NOMO-1 (cell line): ENCODE data around the gene MCF2L2.
A peak's percentile ranks its signal among the peaks of the same experiment; 100 is the strongest.

Experiments
- DNase-seq, 2 experiments: peaks; one replicate each; lab custom pipeline; 2025; ENCODE audit not compliant: unreplicated experiment in 2 of 2; lab: John Stamatoyannopoulos, UW

Gene MCF2L2

GRCh38 chr3:183272791-183273190 lies 155.6 kb downstream of the MCF2L2 start:
- peak; percentile 25 to 62 for DNase-seq

GRCh38 chr3:183272142-183272541 lies 156.3 kb downstream of the MCF2L2 start:
- DNase-seq: no peak

GRCh38 chr3:183270344-183270743 lies 158.1 kb downstream of the MCF2L2 start:
- DNase-seq: no peak

- DNase-seq: no peak
These were observed 159.1 kb downstream of the MCF2L2 start for GRCh38 chr3:183269345-183269744.

- DNase-seq: no peak
These were observed 160.1 kb downstream of the MCF2L2 start for GRCh38 chr3:183268366-183268765.

- DNase-seq: no peak
These were observed 161.3 kb downstream of the MCF2L2 start for GRCh38 chr3:183267140-183267539.

GRCh38 chr3:183266454-183266853 lies 162.0 kb downstream of the MCF2L2 start:
- no peak for DNase-seq

GRCh38 chr3:183265834-183266417 lies 162.5 kb downstream of the MCF2L2 start:
- no peak for DNase-seq

- peak; percentile 40 to 58 for DNase-seq
These were observed 163.2 kb downstream of the MCF2L2 start for GRCh38 chr3:183265157-183265642.

GRCh38 chr3:183264268-183264667 lies 164.2 kb downstream of the MCF2L2 start:
- DNase-seq: no peak

- DNase-seq: no peak
These were observed 165.5 kb downstream of the MCF2L2 start for GRCh38 chr3:183262875-183263378.

GRCh38 chr3:183261151-183261724 lies 167.2 kb downstream of the MCF2L2 start:
- DNase-seq: no peak

GRCh38 chr3:183260167-183260904 lies 168.1 kb downstream of the MCF2L2 start:
- DNase-seq: peak; percentile 93 to 100

- DNase-seq: no peak
These were observed 168.8 kb downstream of the MCF2L2 start for GRCh38 chr3:183259621-183260020.

GRCh38 chr3:183259087-183259486 lies 169.3 kb downstream of the MCF2L2 start:
- no peak for DNase-seq

- no peak for DNase-seq
These were observed 173.1 kb downstream of the MCF2L2 start for GRCh38 chr3:183255348-183255730.

- peak; percentile 31 to 54 for DNase-seq
These were observed 173.7 kb downstream of the MCF2L2 start for GRCh38 chr3:183254487-183255347.

GRCh38 chr3:183253528-183254486 lies 174.6 kb downstream of the MCF2L2 start:
- DNase-seq: peak; percentile 53 to 58

GRCh38 chr3:183252973-183253527 lies 175.4 kb downstream of the MCF2L2 start, which contains the start of gene B3GNT5:
Gene B3GNT5 (plus strand): TSS chr3:183253253. CDS start chr3:183269799, 16,546 bp downstream.
- no peak for DNase-seq
